Endometrial microvascular endothelial cells (primary cell): Measurements from ENCODE around the gene PARD3. TPM values are rescaled to one million over a fixed set of nuclear protein-coding genes. Genes with fewer than 3 reads are reported as not detected.

Source experiments
- in situ Hi-C: cut with HindIII; loops from 2 replicates; pipeline ENCODE4 v1.10.0; 2017; ENCODE audit warnings: low sequenced_read_pairs, low pct_unique_long_range_greater_than_20kb; ENCODE audit errors: inconsistent ontology term
- total RNA-seq: library from RNA; depleted of rRNA; stranded (reverse); fragments of >200 nt; gene quantifications from one replicate; pipeline ENCODE4 v1.2.3, GENCODE V29; 2015; ENCODE audit errors: inconsistent ontology term

PARD3 gene
- total RNA-seq, 1 donor from 2014 or later = 21.5 TPM

- in situ Hi-C loops = no loop called here
These were observed 83.0 kb downstream of the PARD3 start for GRCh38 chr10:34731885-34732701.

DNA sequence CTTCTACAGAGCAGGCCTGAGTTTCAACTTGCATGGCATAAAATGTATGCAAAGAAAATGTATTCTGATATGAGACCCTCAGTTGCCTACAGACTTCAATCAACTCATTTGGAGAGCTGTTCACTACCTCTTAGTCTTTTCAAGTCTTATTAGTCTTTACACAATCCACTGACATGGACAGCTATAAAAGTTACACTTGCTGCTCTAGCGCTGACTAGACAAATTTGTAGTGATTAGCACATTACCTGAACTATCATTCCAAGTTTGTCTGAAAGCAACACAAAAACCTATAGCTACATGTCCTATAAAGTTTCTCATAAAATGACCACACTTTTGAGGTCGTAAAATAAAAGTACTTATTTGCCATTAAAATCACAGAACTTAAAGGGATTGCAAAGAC is 83.9 kb downstream of the PARD3 start:
- in situ Hi-C loops = no loop called here

GRCh38 chr10:34730726-34731125 is 84.4 kb downstream of the PARD3 start:
- in situ Hi-C loops = no loop called here

DNA sequence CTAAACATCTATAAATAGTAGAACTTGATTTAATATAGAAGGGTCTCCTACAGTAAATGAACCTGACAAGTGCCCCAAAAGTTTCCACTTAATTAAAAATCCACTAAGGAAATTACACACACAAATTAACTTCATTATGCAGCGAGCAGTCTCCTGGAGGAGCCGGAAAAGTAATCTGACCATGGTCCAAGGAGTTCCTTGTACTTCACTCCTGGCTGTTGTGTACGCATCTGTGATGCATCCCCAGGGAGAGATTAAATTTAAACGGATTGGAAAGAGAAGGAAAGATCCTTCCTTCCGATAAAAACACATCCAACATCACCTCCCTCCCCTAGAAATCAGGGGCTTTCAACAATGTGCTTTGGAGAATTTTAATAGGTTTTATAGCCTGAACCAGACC is 85.5 kb downstream of the PARD3 start:
- in situ Hi-C loops = no loop called here

DNA sequence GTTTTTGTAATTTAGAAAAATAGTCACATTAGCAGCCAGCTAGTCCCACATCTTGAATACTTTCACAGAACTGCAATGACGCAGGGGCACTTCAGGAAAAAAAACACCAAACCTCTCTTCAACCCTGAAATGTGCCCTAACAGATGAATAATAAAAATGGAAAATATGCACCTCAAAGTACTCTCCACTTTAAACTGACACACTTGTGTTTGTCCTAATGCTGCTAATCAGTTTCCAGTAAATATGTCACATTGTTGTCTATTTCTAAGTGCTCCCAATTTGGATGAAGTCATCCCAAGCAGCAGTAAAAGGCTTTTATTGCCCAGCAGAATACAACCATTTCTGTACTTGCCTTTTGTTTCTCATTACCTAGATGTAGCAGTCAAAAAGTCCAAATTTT is 86.7 kb downstream of the PARD3 start:
- in situ Hi-C loops = no loop called here

GRCh38 chr10:34727595-34728033 is 87.5 kb downstream of the PARD3 start:
- in situ Hi-C loops = no loop called here

- in situ Hi-C loops = no loop called here
These were observed 88.2 kb downstream of the PARD3 start for GRCh38 chr10:34726862-34727261.

GRCh38 chr10:34723750-34724149 is 91.3 kb downstream of the PARD3 start:
- in situ Hi-C loops = no loop called here

DNA sequence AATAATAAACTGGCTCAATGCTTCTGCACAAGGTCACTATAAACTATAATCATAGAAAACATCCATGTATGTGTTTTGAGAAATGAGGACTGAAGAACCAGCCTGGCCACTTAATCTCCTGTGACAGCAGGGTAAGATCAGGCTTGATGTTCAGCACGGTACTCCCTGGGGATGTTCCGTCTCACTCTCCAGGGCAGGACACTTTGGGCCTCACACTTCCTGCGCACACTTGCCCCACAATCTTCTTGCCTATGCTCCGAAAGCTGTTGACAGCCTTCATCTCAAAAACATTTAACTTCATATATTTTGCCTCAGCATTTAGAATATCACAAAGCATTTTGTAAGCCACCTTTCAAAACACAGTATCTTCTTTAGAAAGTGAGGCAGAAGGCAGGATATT is 92.7 kb downstream of the PARD3 start:
- in situ Hi-C loops = no loop called here

DNA sequence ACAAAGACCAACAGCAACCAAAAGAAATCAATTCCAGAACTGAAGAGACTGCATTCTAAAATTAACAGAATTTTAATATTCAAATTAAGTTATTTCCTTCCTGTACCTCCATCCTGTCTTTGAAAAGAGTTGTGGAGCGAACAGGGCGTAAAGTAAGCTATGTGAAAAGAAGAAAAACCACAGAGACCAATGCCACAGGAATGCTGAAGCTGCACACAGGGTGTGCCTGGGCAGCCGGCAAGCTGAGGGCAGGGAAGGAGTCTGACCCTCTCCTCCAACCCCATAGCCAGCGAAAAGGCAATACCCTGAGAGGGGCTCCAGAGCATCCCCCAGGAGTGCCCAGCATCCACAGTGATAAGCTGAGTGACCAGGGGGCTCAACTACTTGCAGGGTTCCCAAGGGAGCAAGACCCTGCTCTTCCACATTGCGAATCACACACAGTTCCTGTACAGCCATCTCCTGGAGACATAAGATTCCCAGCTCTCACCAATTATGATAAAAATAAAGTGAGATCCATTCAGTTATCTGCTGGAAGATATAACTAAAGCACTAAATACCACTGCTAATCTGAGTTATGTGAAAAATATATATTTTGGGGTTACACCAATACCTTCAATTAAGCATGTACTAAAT is 93.8 kb downstream of the PARD3 start:
- in situ Hi-C loops = no loop called here

DNA sequence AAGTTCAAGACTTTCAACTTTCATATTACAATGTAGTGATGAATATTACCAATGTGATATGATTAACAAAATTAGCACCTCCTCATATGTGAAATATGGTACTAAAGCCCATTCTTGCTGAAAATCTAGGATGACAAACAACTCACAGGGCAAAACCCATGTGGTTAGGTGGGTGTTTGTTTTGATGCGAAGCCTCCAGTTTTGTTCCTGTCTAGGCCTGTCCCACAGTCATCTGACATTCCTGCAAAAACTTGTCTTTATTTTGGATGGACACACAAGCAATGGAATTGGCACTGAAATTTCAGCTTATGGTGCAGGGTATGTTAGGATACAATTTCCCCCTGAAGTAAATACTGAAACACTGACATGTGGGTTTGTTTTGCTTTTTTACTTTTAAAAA is 95.3 kb downstream of the PARD3 start:
- in situ Hi-C loops = no loop called here

- in situ Hi-C loops = no loop called here
These were observed 95.8 kb downstream of the PARD3 start for GRCh38 chr10:34719328-34719727.

DNA sequence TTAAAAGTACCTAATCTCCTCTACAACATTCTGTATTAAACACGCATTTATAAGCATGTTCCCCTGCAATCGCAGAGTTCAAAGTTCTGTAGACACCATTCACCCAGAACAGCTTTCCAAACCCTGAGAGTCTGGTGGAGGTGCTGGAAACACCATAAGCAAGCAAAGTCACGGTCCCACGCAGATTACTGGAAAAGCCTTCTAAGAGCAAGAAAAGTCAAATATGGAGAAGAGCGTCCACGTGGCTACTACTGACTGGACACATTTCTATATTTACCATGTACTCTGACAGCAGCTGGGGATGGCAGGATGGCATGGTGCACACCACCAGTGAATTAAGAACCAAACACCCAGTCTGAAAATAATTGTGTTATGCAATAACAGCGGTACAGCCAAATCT is 97.7 kb downstream of the PARD3 start:
- in situ Hi-C loops = no loop called here

DNA sequence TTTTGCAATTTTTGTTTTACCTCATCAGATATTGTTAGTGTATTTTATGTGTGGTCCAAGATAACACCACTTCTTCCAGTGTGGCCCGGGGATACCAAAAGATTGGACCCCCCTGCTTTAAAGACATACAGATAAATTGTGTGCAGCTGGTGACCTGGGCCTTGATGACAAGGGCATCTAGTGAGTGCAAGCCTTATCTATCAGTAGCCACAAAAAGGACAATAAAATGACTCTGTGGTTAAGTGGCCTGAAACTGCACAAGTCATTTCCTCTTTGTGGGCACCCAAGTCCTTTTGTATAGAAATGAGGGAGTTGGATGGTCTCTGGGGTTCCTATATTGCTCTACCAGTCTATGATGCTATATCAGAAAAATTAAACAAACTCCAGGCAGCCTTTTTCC is 98.1 kb downstream of the PARD3 start:
- in situ Hi-C loops = no loop called here

- in situ Hi-C loops = no loop called here
These were observed 98.9 kb downstream of the PARD3 start for GRCh38 chr10:34716234-34716633.

GRCh38 chr10:34715511-34716187 is 99.4 kb downstream of the PARD3 start:
- in situ Hi-C loops = no loop called here

DNA sequence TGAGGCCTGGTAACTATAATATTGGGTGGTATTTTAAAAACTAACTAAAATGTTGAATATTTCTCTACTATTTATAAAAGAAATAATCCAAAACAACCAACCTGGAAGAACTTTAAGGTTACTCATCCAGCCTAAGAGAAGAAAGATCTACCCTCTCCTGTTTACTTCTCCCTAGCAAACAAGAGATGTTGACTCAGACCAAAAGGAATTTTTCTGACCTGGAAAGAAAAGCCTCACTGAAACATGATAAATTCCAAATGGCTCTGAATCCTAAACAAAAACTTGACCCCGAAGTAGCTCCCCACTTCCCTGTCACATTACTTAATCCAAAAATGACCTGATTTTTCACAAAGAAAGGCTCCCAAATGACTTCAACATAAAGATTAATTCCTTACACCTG is 101.2 kb downstream of the PARD3 start:
- in situ Hi-C loops = no loop called here

- in situ Hi-C loops = no loop called here
These were observed 103.6 kb downstream of the PARD3 start for GRCh38 chr10:34711500-34711899.

- in situ Hi-C loops = no loop called here
These were observed 104.7 kb downstream of the PARD3 start for GRCh38 chr10:34710391-34710751.
